Measurements from ENCODE around the gene PRUNE1.

GRCh38 chr1:151036356-151036755 is 28.1 kb downstream of the PRUNE1 start, which contains the start of gene BNIPL:
- TF ChIP-seq YY1 (IDR thresholded peaks at IDR 0.05; ENCODE audit: insufficient read depth, insufficient read length) = no peak
- no peak for TF ChIP-seq ZNF274 (IDR thresholded peaks at IDR 0.05; ENCODE audit: low read depth, low read length)
- no peak for TF ChIP-seq SUZ12 (IDR thresholded peaks at IDR 0.05; ENCODE audit: extremely low read depth, insufficient read depth, insufficient read length)
